NCI-H146 (cell line): ENCODE data around the gene TSC2.

ENCODE experiments used
- DNase-seq: peaks from one replicate; lab custom pipeline; 2025; lab: John Stamatoyannopoulos, UW

Gene TSC2

GRCh38 chr16:2043667-2044451 lies 3.9 kb upstream of the TSC2 start:
- DNase-seq: peak; percentile 52

- no peak for DNase-seq
Measured at GRCh38 chr16:2044541-2044940, 3.2 kb upstream of the TSC2 start.

- DNase-seq: no peak
Measured at GRCh38 chr16:2045965-2046892, 1.6 kb upstream of the TSC2 start.

- no peak for DNase-seq
Measured at GRCh38 chr16:2046893-2047329, 874 bp upstream of the TSC2 start.

- DNase-seq: peak; percentile 45
Measured at GRCh38 chr16:2048116-2048543, 345 bp downstream of the TSC2 start.

GRCh38 chr16:2053211-2053610 lies 5.4 kb downstream of the TSC2 start:
- DNase-seq: no peak

- DNase-seq: no peak
Measured at GRCh38 chr16:2053897-2054296, 6.1 kb downstream of the TSC2 start.

- DNase-seq: peak; percentile 18
Measured at GRCh38 chr16:2054543-2055245, 6.9 kb downstream of the TSC2 start.

GRCh38 chr16:2056077-2056476 lies 8.3 kb downstream of the TSC2 start:
- no peak for DNase-seq

GRCh38 chr16:2056681-2057407 lies 9.1 kb downstream of the TSC2 start:
- DNase-seq: no peak

GRCh38 chr16:2057438-2057837 lies 9.7 kb downstream of the TSC2 start:
- no peak for DNase-seq

- no peak for DNase-seq
Measured at GRCh38 chr16:2058420-2058819, 10.6 kb downstream of the TSC2 start.

GRCh38 chr16:2058872-2059271 lies 11.1 kb downstream of the TSC2 start:
- no peak for DNase-seq

GRCh38 chr16:2060346-2060745 lies 12.6 kb downstream of the TSC2 start:
- no peak for DNase-seq

- no peak for DNase-seq
Measured at GRCh38 chr16:2061023-2061422, 13.2 kb downstream of the TSC2 start.

GRCh38 chr16:2061526-2061925 lies 13.7 kb downstream of the TSC2 start:
- no peak for DNase-seq

- no peak for DNase-seq
Measured at GRCh38 chr16:2062801-2063200, 15.0 kb downstream of the TSC2 start.

GRCh38 chr16:2063861-2064260 lies 16.1 kb downstream of the TSC2 start:
- DNase-seq: no peak

- DNase-seq: no peak
Measured at GRCh38 chr16:2064368-2064945, 16.7 kb downstream of the TSC2 start.

GRCh38 chr16:2066139-2066538 lies 18.4 kb downstream of the TSC2 start:
- DNase-seq: no peak
